Activated CD4-positive, alpha-beta T cell treated with anti-CD3 and anti-CD28 coated beads for 36 hours (primary cell): Measurements from ENCODE around the gene MTG2. TPM values are rescaled to one million over a fixed set of nuclear protein-coding genes. Genes with fewer than 3 reads are reported as not detected.

Experiments used
- total RNA-seq, 2 experiments: library from RNA; stranded (reverse); gene quantifications; one replicate each; pipeline ENCODE4 v1.2.3, GENCODE V29; 2021

The MTG2 gene
- total RNA-seq, 2 experiments from 2014 or later: 38.0 to 44.9 TPM

Other genes with a start within 250 kb of the MTG2 start
- gene TAF4, start 117.1 kb upstream of the MTG2 start, total RNA-seq: 10 to 100 TPM; 15.4 to 27.1 TPM
- 10 to 100 TPM; 38.7 TPM for gene LSM14B, start 60.6 kb upstream of the MTG2 start, total RNA-seq
- 100 to 1,000 TPM; 208 to 296 TPM for gene PSMA7, start 39.6 kb upstream of the MTG2 start, total RNA-seq
- gene SS18L1, start 39.3 kb upstream of the MTG2 start, total RNA-seq: 10 to 100 TPM; 14.3 to 16.6 TPM
- gene HRH3, start 37.2 kb downstream of the MTG2 start, total RNA-seq: not detected
- 10 to 100 TPM; 19.2 to 23.0 TPM for gene OSBPL2, start 55.5 kb downstream of the MTG2 start, total RNA-seq
- 100 to 1,000 TPM in 1 of 2 experiments, 10 to 100 TPM in 1; 92.8 to 103 TPM for gene ADRM1, start 120.0 kb downstream of the MTG2 start, total RNA-seq
- 1 to 10 TPM in 1 of 2 experiments, under 1 TPM in 1; 0.72 to 1.0 TPM for gene LAMA5, start 184.3 kb downstream of the MTG2 start, total RNA-seq
- 1,000 to 10,000 TPM; 1,051 to 2,439 TPM for gene RPS21, start 204.1 kb downstream of the MTG2 start, total RNA-seq
- gene CABLES2, start 224.3 kb downstream of the MTG2 start, total RNA-seq: 1 to 10 TPM; 6.4 to 7.6 TPM
- not detected for gene RBBP8NL, start 244.5 kb downstream of the MTG2 start, total RNA-seq